ENCODE results near the gene EEPD1.

EEPD1 gene

GRCh38 chr7:36192877-36193276 is 39.8 kb downstream of the EEPD1 start:
- no peak for DNase-seq
- Histone ChIP-seq H3K79me2 (ENCODE audit: insufficient read depth, low read length) (no peaks in the 10 kb centered on the region), H3K9me3 (ENCODE audit: insufficient read depth, low read length, severe bottlenecking) (peaks cover 4% of the 10 kb centered on the region), H3K27ac (ENCODE audit: low read length) (no peak overlapping the region), H3K4me2 (ENCODE audit: insufficient read depth, low read length) (no peak overlapping the region), H2AFZ (ENCODE audit: low read depth, low read length) (no peak overlapping the region), H4K20me1 (ENCODE audit: insufficient read depth, low read length) (no peaks in the 10 kb centered on the region), H3K27me3 (ENCODE audit: insufficient read depth, low read length, poor library complexity) (no peaks in the 10 kb centered on the region), H3K36me3 (ENCODE audit: insufficient read depth, low read length) (no peaks in the 10 kb centered on the region), H3K4me3 (ENCODE audit: low read depth in 1 of 2, low read length in 2 of 2) (no peak overlapping the region), H3K4me1 (ENCODE audit: insufficient read depth, low read length) (no peaks in the 10 kb centered on the region), H3K9ac (ENCODE audit: low read depth, low read length) (no peak overlapping the region)
- no peak for ATAC-seq (ENCODE audit: insufficient read depth, low read depth)
- no peak for TF ChIP-seq CTCF (IDR thresholded peaks at IDR 0.05; ENCODE audit: borderline replicate concordance, extremely low read depth, low read length, poor library complexity, severe bottlenecking)
- no peak for TF ChIP-seq EZH2 (IDR thresholded peaks at IDR 0.05; ENCODE audit: borderline replicate concordance, low read depth, low read length, severe bottlenecking)

- Histone ChIP-seq H3K9ac (ENCODE audit: low read depth, low read length) (no peak overlapping the region), H3K79me2 (ENCODE audit: insufficient read depth, low read length) (no peaks in the 10 kb centered on the region), H3K27ac (ENCODE audit: low read length) (no peak overlapping the region), H3K4me3 (ENCODE audit: low read depth in 1 of 2, low read length in 2 of 2) (no peak overlapping the region), H3K27me3 (ENCODE audit: insufficient read depth, low read length, poor library complexity) (no peaks in the 10 kb centered on the region), H3K4me1 (ENCODE audit: insufficient read depth, low read length) (peaks cover 5% of the 10 kb centered on the region), H3K9me3 (ENCODE audit: insufficient read depth, low read length, severe bottlenecking) (peaks cover 4% of the 10 kb centered on the region), H4K20me1 (ENCODE audit: insufficient read depth, low read length) (no peaks in the 10 kb centered on the region), H3K4me2 (ENCODE audit: insufficient read depth, low read length) (no peak overlapping the region), H2AFZ (ENCODE audit: low read depth, low read length) (no peak overlapping the region), H3K36me3 (ENCODE audit: insufficient read depth, low read length) (no peaks in the 10 kb centered on the region)
- ATAC-seq (ENCODE audit: insufficient read depth, low read depth) (peak; percentile 84), DNase-seq (peak; percentile 49)
- TF ChIP-seq CTCF (IDR thresholded peaks at IDR 0.05; ENCODE audit: borderline replicate concordance, extremely low read depth, low read length, poor library complexity, severe bottlenecking) (no peak), EZH2 (IDR thresholded peaks at IDR 0.05; ENCODE audit: borderline replicate concordance, low read depth, low read length, severe bottlenecking) (no peak)
Observed at GRCh38 chr7:36198854-36199266, 45.8 kb downstream of the EEPD1 start.

- H3K79me2 ChIP-seq (ENCODE audit: insufficient read depth, low read length), result no peaks in the 10 kb centered on the region
- no peak for DNase-seq
- H3K36me3 ChIP-seq (ENCODE audit: insufficient read depth, low read length), result no peaks in the 10 kb centered on the region
- no peak for ATAC-seq (ENCODE audit: insufficient read depth, low read depth)
- H3K4me1 ChIP-seq (ENCODE audit: insufficient read depth, low read length), result peaks cover 5% of the 10 kb centered on the region
- H3K9me3 ChIP-seq (ENCODE audit: insufficient read depth, low read length, severe bottlenecking), result peaks cover 4% of the 10 kb centered on the region
- no peaks in the 10 kb centered on the region for H3K27me3 ChIP-seq (ENCODE audit: insufficient read depth, low read length, poor library complexity)
- no peak overlapping the region for H3K4me3 ChIP-seq (ENCODE audit: low read depth in 1 of 2, low read length in 2 of 2)
- H3K27ac ChIP-seq (ENCODE audit: low read length), result no peak overlapping the region
- H3K9ac ChIP-seq (ENCODE audit: low read depth, low read length), result no peak overlapping the region
- no peak for TF ChIP-seq CTCF (IDR thresholded peaks at IDR 0.05; ENCODE audit: borderline replicate concordance, extremely low read depth, low read length, poor library complexity, severe bottlenecking)
- no peak overlapping the region for H3K4me2 ChIP-seq (ENCODE audit: insufficient read depth, low read length)
- no peaks in the 10 kb centered on the region for H4K20me1 ChIP-seq (ENCODE audit: insufficient read depth, low read length)
- H2AFZ ChIP-seq (ENCODE audit: low read depth, low read length), result no peak overlapping the region
Observed at GRCh38 chr7:36199329-36199728, 46.3 kb downstream of the EEPD1 start.

GRCh38 chr7:36201122-36201723 is 48.2 kb downstream of the EEPD1 start:
- Histone ChIP-seq H3K36me3 (ENCODE audit: insufficient read depth, low read length) (no peaks in the 10 kb centered on the region), H3K4me2 (ENCODE audit: insufficient read depth, low read length) (no peak overlapping the region), H2AFZ (ENCODE audit: low read depth, low read length) (no peak overlapping the region), H3K4me3 (ENCODE audit: low read depth in 1 of 2, low read length in 2 of 2) (no peak overlapping the region), H3K9me3 (ENCODE audit: insufficient read depth, low read length, severe bottlenecking) (no peaks in the 10 kb centered on the region), H3K9ac (ENCODE audit: low read depth, low read length) (no peak overlapping the region), H3K4me1 (ENCODE audit: insufficient read depth, low read length) (peaks cover 5% of the 10 kb centered on the region), H4K20me1 (ENCODE audit: insufficient read depth, low read length) (no peaks in the 10 kb centered on the region), H3K27ac (ENCODE audit: low read length) (no peak overlapping the region), H3K27me3 (ENCODE audit: insufficient read depth, low read length, poor library complexity) (no peaks in the 10 kb centered on the region), H3K79me2 (ENCODE audit: insufficient read depth, low read length) (no peaks in the 10 kb centered on the region)
- no peak for ATAC-seq (ENCODE audit: insufficient read depth, low read depth)
- DNase-seq, result no peak
- no peak for TF ChIP-seq EZH2 (IDR thresholded peaks at IDR 0.05; ENCODE audit: borderline replicate concordance, low read depth, low read length, severe bottlenecking)
- no peak for TF ChIP-seq CTCF (IDR thresholded peaks at IDR 0.05; ENCODE audit: borderline replicate concordance, extremely low read depth, low read length, poor library complexity, severe bottlenecking)

All from DND-41 (cell line).